ENCODE measurements around the gene MX2.

GRCh38 chr21:41379901-41380300, 18.1 kb downstream of the MX2 start:
- TF ChIP-seq POLR2A (IDR thresholded peaks at IDR 0.05; ENCODE audit: low read length) = no peak
- TF ChIP-seq GATA1 (IDR thresholded peaks at IDR 0.05; ENCODE audit: low read depth, low read length) = no peak

Data from erythroblast (primary cell).